Activated T-helper 1 cell treated with anti-CD3 and anti-CD28 coated beads, Interleukin-12 subunit alpha, Interleukin-12 subunit beta, Interleukin-2, Interleukin-4 antibody, amounts not matched to agents 30 ng/mL and 10 ng/mL and 1 ng/mL, durations not matched to agents 14 hours and 24 hours and 36 hours (primary cell): ENCODE results near the gene CYB561D2. TPM values are rescaled to one million over a fixed set of nuclear protein-coding genes. Genes with fewer than 3 reads are reported as not detected.

Experiments used
- DNase-seq: peaks from one replicate; pipeline ENCODE4 v3.0.0; 2021; ENCODE audit warnings: low spot score
- H3K27ac Mint-ChIP-seq: one replicate; pipeline ENCODE4 v1.8.0; 2021; ENCODE audit warnings: mild to moderate bottlenecking, mixed read lengths
- H3K27me3 Mint-ChIP-seq: one replicate; pipeline ENCODE4 v1.8.0; 2022; ENCODE audit warnings: mild to moderate bottlenecking, moderate library complexity, mixed read lengths; ENCODE audit not compliant: insufficient read depth
- H3K36me3 Mint-ChIP-seq: one replicate; pipeline ENCODE4 v1.8.0; 2021; ENCODE audit warnings: low read depth, mixed read lengths
- H3K4me1 Mint-ChIP-seq: one replicate; pipeline ENCODE4 v1.8.0; 2021; ENCODE audit warnings: low read depth, mixed read lengths
- H3K4me3 Mint-ChIP-seq: one replicate; pipeline ENCODE4 v1.8.0; 2021; ENCODE audit warnings: mild to moderate bottlenecking, moderate library complexity, mixed read lengths
- H3K9me3 Mint-ChIP-seq: one replicate; pipeline ENCODE4 v1.8.0; 2021; ENCODE audit warnings: mixed read lengths
- intact Hi-C: fragments of 100-400 bp; cut with micrococcal nuclease; formaldehyde crosslinking; loops from one replicate; pipeline ENCODE4 v1.15.1; 2024
- total RNA-seq: library from RNA; stranded (reverse); gene quantifications from 2 replicates; pipeline ENCODE4 v1.2.3, GENCODE V29; 2022

The CYB561D2 gene
- total RNA-seq, 1 donor from 2014 or later, result 35.9 TPM

GRCh38 chr3:50396502-50396901 is 45.8 kb downstream of the CYB561D2 start:
- no peak for DNase-seq
- peaks cover 7% of the 10 kb centered on the region for H3K4me1 Mint-ChIP-seq
- no peak overlapping the region for H3K4me3 Mint-ChIP-seq
- no peaks in the 10 kb centered on the region for H3K9me3 Mint-ChIP-seq
- H3K27ac Mint-ChIP-seq, result no peak overlapping the region
- H3K27me3 Mint-ChIP-seq, result peaks cover 2% of the 10 kb centered on the region
- intact Hi-C loops, result no loop called here
- H3K36me3 Mint-ChIP-seq, result no peaks in the 10 kb centered on the region

DNA sequence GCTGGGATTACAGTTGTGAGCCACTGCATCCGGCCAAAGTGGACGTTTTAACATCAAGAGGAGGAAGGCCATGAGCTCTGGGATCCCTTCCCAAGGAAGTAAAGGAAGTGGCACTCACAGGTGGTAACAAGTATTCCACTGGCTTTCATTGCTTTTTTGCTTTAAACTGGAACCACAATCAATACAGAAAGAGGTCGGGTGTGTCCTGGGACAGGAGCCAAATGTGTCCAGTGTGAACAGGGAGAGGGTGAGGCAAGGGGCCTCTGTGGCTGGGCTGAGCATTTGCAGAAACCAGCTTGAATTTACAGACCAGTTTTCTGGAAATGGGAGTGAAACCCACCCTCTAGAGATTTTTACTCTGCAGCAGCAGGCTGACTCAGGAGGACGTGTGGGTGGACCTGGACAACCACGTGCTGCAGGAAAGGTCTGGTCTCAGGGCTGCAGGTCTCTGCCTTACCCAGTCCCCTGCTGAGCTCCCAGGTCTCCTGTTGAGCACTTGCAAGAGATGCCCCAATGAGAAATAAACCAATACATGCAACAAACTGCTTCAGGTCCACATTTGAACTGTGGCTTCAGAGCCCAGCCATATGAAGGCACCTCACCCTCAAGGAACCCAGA is 51.4 kb downstream of the CYB561D2 start:
- no peaks in the 10 kb centered on the region for H3K9me3 Mint-ChIP-seq
- no peak overlapping the region for H3K27ac Mint-ChIP-seq
- H3K4me1 Mint-ChIP-seq, result no peaks in the 10 kb centered on the region
- no peak overlapping the region for H3K4me3 Mint-ChIP-seq
- peaks cover 2% of the 10 kb centered on the region for H3K27me3 Mint-ChIP-seq
- no peak for DNase-seq
- H3K36me3 Mint-ChIP-seq, result no peaks in the 10 kb centered on the region
- intact Hi-C loops, result no loop called here

Other genes with a start within 250 kb of the CYB561D2 start
- 0.21 and 0.42 TPM in 2 replicates for gene SEMA3F, start 195.5 kb upstream of the CYB561D2 start, total RNA-seq
- gene GNAT1, start 159.3 kb upstream of the CYB561D2 start, total RNA-seq, result not detected in 2 replicates
- gene SLC38A3, start 145.6 kb upstream of the CYB561D2 start, total RNA-seq, result not detected in 2 replicates
- 237 and 238 TPM in 2 replicates for gene GNAI2, start 114.7 kb upstream of the CYB561D2 start, total RNA-seq
- gene SEMA3B, start 81.7 kb upstream of the CYB561D2 start, total RNA-seq, result 0.49 and 1.0 TPM in 2 replicates
- gene LSMEM2, start 71.8 kb upstream of the CYB561D2 start, total RNA-seq, result not detected in 2 replicates
- gene IFRD2, start 58.4 kb upstream of the CYB561D2 start, total RNA-seq, result 215 TPM in 2 replicates
- gene HYAL3, start 51.5 kb upstream of the CYB561D2 start, total RNA-seq, result 7.9 and 8.0 TPM in 2 replicates
- gene NAA80, start 51.5 kb upstream of the CYB561D2 start, total RNA-seq, result 18.1 and 19.6 TPM in 2 replicates
- 0.12 and 0.36 TPM in 2 replicates for gene HYAL1, start 47.3 kb upstream of the CYB561D2 start, total RNA-seq
- 15.5 and 16.1 TPM in 2 replicates for gene HYAL2, start 28.1 kb upstream of the CYB561D2 start, total RNA-seq
- gene TUSC2, start 22.6 kb upstream of the CYB561D2 start, total RNA-seq, result 27.9 and 29.9 TPM in 2 replicates
- gene RASSF1, start 10.0 kb upstream of the CYB561D2 start, total RNA-seq, result 57.6 and 60.3 TPM in 2 replicates
- gene ZMYND10, start 5.1 kb upstream of the CYB561D2 start, total RNA-seq, result 1.5 and 1.7 TPM in 2 replicates
- 43.7 and 46.6 TPM in 2 replicates for gene NPRL2, start 87 bp upstream of the CYB561D2 start, total RNA-seq
- gene TMEM115, start 8.7 kb downstream of the CYB561D2 start, total RNA-seq, result 23.6 and 25.4 TPM in 2 replicates
- 0.52 and 0.78 TPM in 2 replicates for gene CACNA2D2, start 152.8 kb downstream of the CYB561D2 start, total RNA-seq
- gene C3orf18, start 216.9 kb downstream of the CYB561D2 start, total RNA-seq, result 21.5 and 21.9 TPM in 2 replicates
- gene HEMK1, start 218.7 kb downstream of the CYB561D2 start, total RNA-seq, result 54.1 and 58.0 TPM in 2 replicates